HG03097 (cell line): ENCODE data around the gene MCC.
"Not testable (repeated sequence)": the region's sequence is repeated elsewhere in the genome, so short reads cannot be mapped to it uniquely, and the experiment has no call there.

ENCODE experiments used
- ATAC-seq: cut with Tn5 transposase; IDR thresholded peaks from one replicate; pipeline ENCODE4 v1.9.1; 2021; ENCODE audit not compliant: unreplicated experiment, low FRiP score

The MCC gene

DNA sequence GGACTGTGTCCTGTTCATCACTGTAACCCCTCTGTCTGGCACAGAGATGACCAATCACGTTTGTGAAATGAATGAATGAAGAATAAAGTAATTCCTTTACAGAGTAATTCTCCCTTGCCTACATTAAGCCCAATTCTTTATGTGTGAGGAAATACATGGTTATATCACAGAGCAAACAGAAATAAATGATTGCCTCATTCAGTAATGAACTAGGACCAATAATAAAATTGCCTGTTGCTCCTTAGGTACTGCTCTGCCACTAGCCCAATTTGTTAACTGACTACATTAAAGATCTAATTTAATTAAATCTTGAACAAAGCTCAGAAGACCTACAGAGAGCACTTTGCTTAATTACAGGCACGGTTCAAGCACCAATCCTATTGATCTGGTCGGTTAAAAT lies 389.9 kb downstream of the MCC start:
- no peak for ATAC-seq

DNA sequence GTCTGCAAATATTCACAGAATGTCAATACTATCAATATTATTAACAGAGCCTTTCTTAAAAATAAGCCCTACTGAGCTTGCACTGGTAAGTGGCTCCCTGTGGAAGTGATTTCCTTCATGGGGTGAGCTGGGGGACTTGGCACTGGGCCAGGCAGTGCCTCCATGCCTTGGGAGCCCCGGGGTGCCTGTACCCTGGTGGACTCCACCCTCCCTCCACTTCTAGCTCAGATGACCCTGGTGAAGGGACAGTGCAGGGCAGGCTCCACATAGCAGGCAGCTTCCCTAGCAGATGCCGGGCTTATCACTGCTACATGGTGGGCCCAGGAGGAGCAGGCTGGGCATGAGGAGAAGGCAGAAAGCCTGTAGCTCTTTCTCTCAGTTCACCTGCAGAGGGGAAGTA lies 392.4 kb downstream of the MCC start:
- ATAC-seq: no peak

DNA sequence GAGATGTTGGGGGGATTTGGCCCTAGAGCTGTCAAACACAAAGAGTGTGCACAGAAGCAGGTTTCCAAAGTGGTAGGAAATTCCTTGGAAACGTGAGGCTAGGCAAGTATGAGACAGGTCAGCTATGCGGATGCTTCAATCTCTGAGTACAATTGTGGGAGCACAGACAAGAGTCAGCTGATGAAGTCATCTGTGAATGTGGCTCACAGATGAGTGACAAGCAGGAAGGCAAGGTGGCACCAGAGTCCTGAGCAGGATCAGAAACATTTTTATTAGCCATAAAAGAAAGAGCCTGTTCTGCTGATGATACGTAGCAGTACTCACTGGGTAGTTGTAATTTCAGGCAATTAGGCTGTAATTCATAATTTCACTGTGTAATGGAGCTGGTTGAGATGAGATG lies 394.7 kb downstream of the MCC start:
- no peak for ATAC-seq

DNA sequence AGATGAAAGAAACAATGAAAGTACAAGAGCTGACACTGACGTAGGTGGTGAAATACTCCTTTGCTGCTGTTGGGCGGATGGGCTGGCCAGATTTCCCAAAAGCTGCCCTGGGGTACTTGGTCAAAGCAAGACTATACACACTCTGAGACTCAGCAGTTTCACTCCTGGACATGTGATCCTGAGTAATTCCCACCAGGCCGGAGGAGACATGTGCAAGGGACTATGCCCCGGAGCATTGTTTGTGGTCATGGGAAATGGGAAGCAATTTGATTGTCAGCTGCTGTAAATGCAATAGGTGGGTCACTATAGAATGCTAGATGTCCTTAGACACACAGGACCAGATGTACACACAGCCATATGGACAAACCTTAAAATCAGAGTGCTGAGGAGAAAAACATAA lies 395.6 kb downstream of the MCC start:
- no peak for ATAC-seq

DNA sequence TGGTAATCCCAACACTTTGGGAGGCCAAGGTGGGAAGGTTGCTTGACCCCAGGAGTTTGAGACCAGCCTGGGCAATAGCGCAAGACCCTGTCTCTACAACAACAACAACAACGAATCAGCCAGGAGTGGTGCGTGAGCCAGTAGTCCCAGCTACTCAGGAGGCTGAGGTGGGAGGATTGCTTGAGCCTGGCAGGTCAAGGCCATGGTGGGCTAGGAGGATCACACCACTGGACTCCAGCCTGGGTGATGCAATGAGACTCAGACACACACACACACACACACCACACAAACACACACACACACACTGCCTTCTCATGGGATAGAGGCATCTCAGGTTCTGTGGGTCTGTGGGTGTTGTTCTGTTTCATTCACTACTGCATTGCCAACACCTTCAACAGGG lies 396.6 kb downstream of the MCC start:
- no peak for ATAC-seq

DNA sequence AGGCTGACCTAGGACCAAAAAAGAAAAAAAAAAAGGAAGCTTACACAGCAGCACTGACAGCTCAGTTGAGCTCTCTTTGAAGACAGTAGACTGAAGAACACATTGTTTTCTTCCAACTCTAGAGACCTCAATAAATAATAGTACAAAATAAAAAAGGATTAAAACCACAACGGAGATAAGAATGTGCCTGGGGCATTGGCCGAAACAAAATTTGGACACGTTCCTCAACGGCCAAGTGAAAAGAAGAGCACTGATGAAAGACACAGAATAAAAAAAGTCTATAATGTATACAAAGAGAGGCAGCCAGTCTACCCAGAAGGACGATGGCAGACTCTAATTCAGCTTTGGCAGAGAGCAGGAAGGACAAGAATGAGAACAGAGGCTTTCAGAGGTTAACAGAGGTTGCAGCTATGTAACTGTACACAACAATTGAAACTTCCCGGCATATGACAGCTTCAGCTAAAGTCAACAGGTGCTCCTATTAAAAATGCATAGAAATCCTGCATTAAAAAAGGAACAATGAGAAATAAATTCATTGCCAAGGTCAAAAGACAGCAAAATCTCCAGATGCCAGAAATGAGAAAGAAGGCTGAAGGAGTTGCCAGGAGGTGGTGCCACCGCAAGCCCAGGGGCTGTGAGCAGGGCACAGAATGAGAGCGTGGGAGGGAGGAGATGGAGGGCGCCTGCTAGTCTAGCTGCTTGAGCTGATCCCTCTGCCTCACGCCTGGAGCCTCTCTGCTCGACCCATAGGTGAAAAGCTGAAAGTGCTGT lies 397.7 kb downstream of the MCC start:
- ATAC-seq: no peak

DNA sequence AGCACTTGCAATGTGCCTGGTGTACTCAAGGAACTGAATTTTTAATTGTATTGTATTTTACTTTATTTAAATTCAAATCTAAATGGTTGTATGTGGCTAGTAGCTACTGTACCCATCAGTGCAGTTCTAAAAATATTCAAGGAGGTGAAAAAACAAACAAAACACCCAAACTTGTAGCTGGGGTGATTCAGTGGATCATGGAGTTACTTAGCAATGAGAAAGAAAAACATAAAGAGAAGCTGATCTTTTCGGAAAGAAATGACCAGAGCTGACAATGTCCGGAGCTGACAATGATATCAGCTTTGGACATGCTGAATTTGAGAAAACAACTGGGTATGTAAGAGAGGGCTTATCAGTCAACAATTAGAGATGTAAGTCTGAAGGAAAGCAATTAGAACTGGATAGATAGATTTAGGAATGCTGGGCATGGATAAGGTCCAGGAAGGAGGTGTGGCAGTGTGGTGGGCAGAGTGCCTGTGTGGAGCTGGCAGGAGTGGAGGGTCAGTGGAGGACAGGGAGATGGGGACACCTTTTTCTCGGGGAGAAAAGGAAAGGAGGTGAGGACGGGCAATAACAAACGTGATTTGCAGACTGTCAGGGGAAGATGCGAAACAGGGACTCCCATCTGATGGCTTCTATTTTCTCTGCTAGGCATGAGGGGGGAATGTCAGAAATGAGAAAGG lies 398.5 kb downstream of the MCC start:
- no peak for ATAC-seq

DNA sequence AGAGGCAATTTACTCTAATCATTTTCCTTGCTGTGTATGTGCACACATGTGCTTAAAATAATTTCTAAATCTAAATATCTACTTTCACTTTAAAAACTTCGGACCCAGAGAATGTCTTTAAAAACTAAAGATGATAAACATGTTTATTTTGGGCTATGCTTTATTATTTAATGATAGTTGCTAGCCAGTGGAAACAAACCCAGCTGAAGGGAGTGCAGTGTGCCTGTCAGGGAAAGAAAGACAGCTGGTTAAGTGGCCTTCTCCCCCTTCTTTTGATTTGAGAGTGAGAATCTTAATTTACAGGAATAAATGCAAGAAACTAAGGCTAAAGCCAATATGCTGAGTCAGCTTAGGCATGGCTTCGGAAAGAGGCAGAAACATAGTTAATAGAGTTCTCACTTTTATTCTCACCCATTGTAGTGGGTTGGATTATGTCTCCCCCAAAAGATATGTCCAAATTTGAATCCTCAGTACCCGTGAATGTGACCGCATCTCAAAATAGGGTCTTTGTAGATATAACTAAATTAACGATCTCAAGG lies 400.2 kb downstream of the MCC start:
- ATAC-seq: no peak

DNA sequence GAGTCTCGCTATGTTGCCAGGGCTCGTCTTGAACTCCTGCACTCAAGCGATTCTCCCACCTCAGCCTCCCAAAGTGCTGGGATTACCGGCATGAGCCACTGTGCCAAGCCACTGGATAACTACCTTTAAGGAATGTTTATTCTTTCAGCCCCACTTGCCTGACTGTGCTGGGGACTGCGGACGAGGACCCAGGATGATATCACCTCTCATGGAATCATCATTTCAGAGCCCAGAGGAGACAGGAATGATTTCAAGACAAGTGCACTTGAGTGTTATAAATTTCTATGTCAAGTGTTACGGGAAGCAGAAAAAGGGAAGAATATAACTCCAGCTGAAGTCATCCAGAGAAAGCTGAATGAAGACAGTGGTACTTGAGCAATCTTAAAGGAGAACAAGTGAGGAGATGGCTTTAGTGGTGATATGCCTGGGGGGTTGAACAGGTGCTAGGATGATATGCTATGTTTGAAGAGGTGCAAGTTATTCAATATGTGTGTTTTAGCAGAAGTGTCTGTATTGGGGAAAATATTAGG lies 402.3 kb downstream of the MCC start:
- no peak for ATAC-seq

DNA sequence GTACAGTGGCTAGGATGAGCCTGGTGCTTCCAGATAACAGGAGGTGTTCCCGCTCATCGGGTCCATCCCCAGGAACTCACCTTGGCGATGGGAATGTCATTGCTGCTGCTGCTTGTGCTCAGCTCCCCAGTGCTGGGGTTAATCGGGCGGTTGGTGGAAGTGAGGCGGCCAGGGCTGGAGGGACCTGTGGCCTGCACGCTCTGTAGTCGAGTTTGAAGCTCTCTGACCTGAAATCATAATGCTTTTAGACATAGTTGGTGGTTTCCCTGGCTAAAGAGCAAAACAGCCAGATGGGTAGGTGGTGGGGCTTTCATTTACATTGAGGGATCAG lies 403.2 kb downstream of the MCC start:
- ATAC-seq: no peak

DNA sequence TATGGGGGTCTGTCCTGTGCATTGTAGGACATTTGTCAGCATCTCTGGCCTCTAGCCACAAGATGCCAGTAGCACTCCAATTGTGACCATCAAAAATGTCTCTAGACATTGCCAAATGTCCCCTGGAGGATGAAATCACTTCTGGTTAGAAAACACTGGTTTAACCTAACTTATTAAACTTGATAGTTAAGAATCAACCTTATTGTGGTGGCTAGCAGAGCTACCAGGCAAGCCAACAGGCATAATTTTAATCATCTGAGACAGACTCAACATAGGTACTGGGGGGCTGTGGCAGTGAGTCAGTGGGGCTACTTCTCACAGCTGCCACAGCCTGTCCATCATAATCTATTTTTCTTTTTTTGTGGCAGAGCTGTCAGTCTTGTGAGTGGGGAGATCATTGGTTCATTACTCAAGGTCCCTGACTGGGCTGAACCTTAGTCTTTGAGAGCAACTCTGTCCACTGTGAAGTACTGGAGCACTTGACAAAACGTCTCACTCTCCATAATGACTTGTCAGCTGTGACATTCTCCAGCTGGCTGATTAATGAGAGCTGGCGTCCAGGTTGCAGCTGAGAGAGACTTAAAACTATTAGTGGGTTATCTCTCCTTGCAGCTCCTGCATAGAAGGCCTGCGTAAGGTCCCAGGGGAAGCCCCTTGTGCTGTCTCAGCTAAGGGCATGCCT lies 403.7 kb downstream of the MCC start:
- no peak for ATAC-seq

DNA sequence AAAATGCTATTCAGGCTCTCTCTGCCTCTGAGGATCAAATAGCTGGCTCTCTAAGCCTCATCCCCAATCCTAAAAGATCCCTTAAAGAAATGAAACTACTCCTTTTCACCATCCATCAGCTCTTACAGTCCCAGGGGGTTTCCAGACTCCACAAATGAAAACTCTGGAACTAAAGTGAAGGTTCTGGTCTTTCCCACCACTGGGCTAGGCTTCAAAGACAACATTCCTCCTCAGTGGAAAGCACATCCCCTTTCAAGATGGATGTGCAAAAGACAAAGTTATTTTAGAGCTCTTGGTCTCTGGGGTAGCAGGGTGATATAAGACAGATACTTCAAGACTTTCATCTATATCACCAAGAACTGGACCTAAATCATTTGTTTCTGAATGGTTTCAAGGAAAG lies 404.8 kb downstream of the MCC start:
- ATAC-seq: no peak

DNA sequence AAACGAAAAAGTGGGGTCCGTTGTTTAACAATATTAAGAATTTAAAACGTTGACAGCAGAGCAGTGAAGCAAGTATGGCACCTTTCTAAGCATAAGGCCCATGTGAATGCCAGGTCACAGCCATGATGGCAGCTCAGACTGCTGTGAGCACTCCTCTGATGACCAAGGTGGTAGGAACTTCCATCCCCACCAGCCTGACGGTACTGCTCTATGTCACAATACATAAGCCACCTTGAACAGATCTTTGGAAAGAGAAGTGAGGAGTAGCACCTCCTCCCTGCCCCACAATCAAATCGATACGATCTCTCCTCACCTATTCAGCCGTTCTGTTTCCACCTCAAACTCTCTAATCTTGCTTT lies 405.7 kb downstream of the MCC start:
- no peak for ATAC-seq

DNA sequence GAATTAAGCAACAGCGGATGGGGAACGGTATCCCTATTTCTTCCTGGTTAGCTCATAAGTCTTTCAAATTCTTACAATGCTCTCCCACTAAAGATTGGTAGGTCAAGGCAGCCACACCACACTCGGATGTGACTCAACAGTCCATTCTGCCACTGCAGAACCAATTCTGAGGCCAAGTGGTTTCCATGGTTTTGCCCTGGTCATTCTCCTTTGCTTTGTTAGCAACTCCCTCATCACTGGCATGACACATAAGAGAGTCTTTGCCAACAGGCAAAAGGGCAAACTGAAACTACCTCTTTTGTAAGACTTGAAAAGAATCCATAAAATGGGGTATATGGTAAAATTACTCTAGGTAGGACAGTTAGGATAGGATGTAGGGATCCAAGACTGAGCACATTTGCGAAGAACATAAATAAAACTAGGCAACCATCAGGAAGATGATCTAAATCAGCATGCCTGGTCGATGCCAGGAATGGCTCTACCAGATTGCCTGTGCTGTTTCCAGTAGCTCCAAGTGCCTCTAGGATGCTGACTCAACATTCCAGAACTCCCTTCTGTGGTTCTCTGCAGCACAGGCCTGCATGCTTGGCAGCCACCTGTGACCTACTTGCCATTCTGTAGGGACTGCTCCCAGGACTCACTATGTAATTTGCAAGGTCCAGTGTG lies 406.2 kb downstream of the MCC start:
- ATAC-seq: no peak

DNA sequence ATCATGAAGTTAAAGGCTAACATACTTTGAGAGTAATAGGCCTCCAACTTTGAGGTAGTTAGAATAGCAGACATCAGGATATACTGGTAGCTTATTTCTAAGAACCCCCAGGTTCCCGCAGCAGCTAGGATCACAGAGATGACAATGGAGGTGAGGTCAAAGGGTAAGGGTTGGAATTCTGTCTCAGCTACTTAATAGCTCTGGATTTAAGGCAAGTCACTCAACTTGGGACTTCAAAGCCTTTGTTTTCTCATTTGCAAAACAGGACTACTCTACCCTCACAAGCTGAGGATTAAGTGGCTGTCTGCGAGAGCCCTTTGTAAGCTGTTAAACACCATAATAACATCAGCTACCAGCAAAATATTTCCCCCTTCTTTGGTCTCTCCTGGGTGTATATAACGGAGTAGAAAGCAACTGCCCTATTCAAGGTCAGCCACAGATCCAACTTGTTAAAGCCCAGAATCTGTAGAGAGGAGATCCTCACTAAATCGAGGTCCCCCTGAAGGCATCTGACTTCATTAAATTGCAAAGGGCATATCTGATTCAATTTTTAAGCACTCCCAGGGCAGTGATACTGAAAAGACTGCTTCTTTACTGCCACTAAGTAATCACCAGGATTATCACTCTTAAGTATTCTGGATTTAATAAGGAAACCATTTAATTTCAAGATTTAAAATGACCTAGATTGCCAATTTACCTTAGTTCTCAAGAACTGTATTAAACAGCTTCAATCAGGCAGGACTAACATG lies 407.0 kb downstream of the MCC start:
- no peak for ATAC-seq

DNA sequence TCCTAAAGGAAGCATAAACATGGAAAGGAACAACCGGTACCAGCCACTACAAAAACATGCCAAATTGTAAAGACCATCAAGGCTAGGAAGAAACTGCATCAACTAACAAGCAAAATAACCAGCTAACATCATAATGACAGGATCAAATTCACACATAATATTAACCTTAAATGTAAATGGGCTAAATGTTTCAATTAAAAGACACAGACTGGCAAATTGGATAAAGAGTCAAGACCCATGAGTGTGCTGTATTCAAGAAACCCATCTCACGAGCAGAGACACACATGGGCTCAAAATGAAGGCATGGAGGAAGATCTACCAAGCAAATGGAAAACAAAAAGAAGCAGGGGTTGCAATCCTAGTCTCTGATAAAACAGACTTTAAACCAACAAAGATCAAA lies 411.6 kb downstream of the MCC start:
- ATAC-seq: not testable (repeated sequence)

DNA sequence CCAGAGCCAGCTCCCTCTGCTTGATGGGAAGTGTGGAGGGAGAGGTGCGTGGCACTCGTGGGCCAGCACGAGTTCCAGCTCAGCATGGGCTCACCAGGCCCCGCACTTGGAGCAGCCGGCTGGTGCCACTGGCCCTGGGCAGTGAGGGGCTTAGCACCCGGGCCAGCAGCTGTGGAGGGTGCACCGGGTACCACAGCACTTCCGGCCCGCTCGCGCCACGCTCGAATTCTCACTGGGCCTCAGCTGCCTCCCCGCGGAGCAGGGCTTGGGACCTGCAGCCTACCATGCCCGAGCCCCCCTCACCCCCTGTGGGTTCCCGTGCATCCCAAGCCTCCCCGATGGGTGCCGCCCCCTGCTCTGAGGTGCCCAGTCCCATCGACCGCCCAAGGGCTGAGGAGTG lies 413.2 kb downstream of the MCC start:
- ATAC-seq: no peak

DNA sequence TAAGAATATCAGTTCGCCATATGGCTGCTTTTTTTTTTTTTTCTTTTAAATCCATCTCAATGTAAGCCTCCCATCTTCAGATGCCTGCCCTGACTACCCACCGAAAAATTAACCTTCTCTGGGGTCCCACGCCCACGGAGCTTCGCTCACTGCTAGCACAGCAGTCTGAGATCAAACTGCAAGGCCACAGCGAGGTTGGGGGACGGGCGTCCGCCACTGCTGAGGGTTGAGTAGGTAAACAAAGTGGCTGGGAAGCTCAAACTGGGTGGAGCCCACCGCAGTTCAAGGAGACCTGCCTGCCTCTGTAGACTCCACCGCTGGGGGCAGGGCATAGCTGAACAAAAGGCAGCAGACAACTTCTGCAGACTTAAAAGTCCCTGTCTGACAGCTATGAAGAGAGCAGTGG lies 414.6 kb downstream of the MCC start:
- not testable (repeated sequence) for ATAC-seq

DNA sequence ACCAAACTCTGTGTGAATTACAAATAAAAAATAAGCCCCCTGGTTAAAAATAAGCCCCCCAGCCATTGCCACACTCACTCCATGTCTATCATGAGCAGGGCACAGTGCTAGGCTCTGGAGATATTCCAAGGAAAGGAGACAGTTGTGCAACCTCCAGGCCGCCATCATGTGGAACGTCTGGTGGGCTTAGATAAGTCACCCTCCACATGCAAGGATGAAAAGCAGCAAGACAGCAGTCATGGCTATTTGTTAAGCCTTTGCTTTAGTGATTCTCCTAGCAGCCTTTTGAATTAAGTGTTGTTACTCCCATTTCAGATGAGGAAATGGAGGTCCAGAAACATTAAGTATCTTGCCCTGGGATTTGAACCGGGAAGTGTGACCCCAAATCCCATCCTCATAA lies 416.9 kb downstream of the MCC start:
- ATAC-seq: no peak

DNA sequence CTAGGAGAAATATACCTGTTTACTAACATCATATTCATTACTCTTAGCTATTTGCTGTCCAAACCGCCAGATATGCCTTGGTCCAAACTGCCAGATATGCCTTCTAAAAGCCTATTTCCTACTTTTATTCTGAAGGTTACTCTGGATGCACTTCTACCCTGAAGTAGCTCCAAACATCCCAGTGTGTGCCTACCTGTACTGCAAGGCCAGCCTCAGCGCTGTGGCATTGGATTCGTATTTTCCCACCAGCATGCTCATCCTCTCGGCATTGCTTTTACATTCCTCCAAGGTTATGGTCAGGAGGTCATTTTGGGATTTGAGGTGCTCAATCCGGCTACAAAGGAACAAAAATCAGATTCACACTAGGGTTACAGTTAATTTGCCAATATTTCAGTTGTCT lies 417.4 kb downstream of the MCC start:
- no peak for ATAC-seq
